NCI-H128 (cell line): ENCODE measurements around the gene G6PC3.

Source experiments
- DNase-seq: peaks from one replicate; lab custom pipeline; 2025; ENCODE audit not compliant: unreplicated experiment; lab: John Stamatoyannopoulos, UW

Gene G6PC3

GRCh38 chr17:44121997-44122815 is 51.7 kb downstream of the G6PC3 start:
- DNase-seq, result no peak

- DNase-seq, result no peak
These were observed 52.4 kb downstream of the G6PC3 start for GRCh38 chr17:44122816-44123355.

GRCh38 chr17:44123356-44124117 is 53.0 kb downstream of the G6PC3 start, which contains the start of gene HDAC5:
TSS of gene HDAC5 (minus strand) at chr17:44123641. CDS start at chr17:44117515, 6,126 bp downstream.
- peak; percentile 76 for DNase-seq

DNA sequence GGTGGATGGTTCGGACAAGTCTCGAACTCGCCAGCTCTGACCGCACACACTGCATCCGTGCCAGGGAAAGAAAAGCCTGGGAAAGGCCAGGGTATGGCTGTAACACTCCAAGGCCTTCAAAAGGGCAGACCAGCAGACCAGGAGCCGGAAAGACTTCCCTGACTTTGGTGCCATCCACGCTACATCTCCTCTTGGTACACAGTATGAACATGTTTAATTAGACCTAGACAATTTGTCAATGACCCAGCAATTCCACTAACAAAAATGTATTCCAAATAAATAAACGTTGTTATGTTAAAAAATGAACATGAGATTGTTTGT is 53.5 kb downstream of the G6PC3 start:
- no peak for DNase-seq
